ENCODE results near the gene PER2. TPM values are rescaled to one million over a fixed set of nuclear protein-coding genes. Genes with fewer than 3 reads are reported as not detected.

The PER2 gene
- total and polyA plus RNA-seq, 2 of the 13 experiments (the other 11 are each of a cell fraction or from before 2014, with no cell fraction given) = 5.1 to 9.4 TPM

GRCh38 chr2:238284802-238285515, 3.5 kb downstream of the PER2 start (continued):
- 0 out of 2 replicates have a peak, but pooled peaks have one; percentile 17 for TF ChIP-seq EHMT2 (IDR thresholded peaks at IDR 0.05; ENCODE audit: borderline replicate concordance, low read depth, low read length)
- no peak for TF ChIP-seq ZNF318 (CRISPR knock-in tag; IDR thresholded peaks at IDR 0.05)
- no peak for TF ChIP-seq ZNF34 (CRISPR knock-in tag; IDR thresholded peaks at IDR 0.05; ENCODE audit: borderline replicate concordance)
- TF ChIP-seq, protein P1, sequence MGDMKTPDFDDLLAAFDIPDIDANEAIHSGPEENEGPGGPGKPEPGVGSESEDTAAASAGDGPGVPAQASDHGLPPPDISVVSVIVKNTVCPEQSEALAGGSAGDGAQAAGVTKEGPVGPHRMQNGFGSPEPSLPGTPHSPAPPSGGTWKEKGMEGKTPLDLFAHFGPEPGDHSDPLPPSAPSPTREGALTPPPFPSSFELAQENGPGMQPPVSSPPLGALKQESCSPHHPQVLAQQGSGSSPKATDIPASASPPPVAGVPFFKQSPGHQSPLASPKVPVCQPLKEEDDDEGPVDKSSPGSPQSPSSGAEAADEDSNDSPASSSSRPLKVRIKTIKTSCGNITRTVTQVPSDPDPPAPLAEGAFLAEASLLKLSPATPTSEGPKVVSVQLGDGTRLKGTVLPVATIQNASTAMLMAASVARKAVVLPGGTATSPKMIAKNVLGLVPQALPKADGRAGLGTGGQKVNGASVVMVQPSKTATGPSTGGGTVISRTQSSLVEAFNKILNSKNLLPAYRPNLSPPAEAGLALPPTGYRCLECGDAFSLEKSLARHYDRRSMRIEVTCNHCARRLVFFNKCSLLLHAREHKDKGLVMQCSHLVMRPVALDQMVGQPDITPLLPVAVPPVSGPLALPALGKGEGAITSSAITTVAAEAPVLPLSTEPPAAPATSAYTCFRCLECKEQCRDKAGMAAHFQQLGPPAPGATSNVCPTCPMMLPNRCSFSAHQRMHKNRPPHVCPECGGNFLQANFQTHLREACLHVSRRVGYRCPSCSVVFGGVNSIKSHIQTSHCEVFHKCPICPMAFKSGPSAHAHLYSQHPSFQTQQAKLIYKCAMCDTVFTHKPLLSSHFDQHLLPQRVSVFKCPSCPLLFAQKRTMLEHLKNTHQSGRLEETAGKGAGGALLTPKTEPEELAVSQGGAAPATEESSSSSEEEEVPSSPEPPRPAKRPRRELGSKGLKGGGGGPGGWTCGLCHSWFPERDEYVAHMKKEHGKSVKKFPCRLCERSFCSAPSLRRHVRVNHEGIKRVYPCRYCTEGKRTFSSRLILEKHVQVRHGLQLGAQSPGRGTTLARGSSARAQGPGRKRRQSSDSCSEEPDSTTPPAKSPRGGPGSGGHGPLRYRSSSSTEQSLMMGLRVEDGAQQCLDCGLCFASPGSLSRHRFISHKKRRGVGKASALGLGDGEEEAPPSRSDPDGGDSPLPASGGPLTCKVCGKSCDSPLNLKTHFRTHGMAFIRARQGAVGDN (CRISPR knock-in tag; IDR thresholded peaks at IDR 0.05) = peak; percentile 40
- peak; percentile 54; the same call in 1 of the 2 replicates for TF ChIP-seq HNF4A (CRISPR knock-in tag; IDR thresholded peaks at IDR 0.05)
- TF ChIP-seq, protein P2, sequence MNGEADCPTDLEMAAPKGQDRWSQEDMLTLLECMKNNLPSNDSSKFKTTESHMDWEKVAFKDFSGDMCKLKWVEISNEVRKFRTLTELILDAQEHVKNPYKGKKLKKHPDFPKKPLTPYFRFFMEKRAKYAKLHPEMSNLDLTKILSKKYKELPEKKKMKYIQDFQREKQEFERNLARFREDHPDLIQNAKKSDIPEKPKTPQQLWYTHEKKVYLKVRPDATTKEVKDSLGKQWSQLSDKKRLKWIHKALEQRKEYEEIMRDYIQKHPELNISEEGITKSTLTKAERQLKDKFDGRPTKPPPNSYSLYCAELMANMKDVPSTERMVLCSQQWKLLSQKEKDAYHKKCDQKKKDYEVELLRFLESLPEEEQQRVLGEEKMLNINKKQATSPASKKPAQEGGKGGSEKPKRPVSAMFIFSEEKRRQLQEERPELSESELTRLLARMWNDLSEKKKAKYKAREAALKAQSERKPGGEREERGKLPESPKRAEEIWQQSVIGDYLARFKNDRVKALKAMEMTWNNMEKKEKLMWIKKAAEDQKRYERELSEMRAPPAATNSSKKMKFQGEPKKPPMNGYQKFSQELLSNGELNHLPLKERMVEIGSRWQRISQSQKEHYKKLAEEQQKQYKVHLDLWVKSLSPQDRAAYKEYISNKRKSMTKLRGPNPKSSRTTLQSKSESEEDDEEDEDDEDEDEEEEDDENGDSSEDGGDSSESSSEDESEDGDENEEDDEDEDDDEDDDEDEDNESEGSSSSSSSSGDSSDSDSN (CRISPR knock-in tag; IDR thresholded peaks at IDR 0.05) = 0 out of 2 replicates have a peak, but pooled peaks have one; percentile 17
- TF ChIP-seq TFAP4 (IDR thresholded peaks at IDR 0.05; ENCODE audit: borderline replicate concordance, low read depth) = 0 out of 2 replicates have a peak, but pooled peaks have one; percentile 45
- TF ChIP-seq, protein P3, sequence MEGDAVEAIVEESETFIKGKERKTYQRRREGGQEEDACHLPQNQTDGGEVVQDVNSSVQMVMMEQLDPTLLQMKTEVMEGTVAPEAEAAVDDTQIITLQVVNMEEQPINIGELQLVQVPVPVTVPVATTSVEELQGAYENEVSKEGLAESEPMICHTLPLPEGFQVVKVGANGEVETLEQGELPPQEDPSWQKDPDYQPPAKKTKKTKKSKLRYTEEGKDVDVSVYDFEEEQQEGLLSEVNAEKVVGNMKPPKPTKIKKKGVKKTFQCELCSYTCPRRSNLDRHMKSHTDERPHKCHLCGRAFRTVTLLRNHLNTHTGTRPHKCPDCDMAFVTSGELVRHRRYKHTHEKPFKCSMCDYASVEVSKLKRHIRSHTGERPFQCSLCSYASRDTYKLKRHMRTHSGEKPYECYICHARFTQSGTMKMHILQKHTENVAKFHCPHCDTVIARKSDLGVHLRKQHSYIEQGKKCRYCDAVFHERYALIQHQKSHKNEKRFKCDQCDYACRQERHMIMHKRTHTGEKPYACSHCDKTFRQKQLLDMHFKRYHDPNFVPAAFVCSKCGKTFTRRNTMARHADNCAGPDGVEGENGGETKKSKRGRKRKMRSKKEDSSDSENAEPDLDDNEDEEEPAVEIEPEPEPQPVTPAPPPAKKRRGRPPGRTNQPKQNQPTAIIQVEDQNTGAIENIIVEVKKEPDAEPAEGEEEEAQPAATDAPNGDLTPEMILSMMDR (CRISPR knock-in tag; IDR thresholded peaks at IDR 0.05) = 0 out of 2 replicates have a peak, but pooled peaks have one; percentile 1
- no peak for TF ChIP-seq ZNF605 (CRISPR knock-in tag; IDR thresholded peaks at IDR 0.05)
